Fibroblast of skin of left biceps (primary cell): ENCODE results near the gene PDE4D.
"Not testable (repeated sequence)": the region's sequence is repeated elsewhere in the genome, so short reads cannot be mapped to it uniquely, and the experiment has no call there.

Experiments used
- DNase-seq, 2 experiments: peaks; one replicate each; pipeline ENCODE4 v3.0.0-alpha.2; 2013; ENCODE audit warnings: low read depth in 2 of 2

Gene PDE4D

DNA sequence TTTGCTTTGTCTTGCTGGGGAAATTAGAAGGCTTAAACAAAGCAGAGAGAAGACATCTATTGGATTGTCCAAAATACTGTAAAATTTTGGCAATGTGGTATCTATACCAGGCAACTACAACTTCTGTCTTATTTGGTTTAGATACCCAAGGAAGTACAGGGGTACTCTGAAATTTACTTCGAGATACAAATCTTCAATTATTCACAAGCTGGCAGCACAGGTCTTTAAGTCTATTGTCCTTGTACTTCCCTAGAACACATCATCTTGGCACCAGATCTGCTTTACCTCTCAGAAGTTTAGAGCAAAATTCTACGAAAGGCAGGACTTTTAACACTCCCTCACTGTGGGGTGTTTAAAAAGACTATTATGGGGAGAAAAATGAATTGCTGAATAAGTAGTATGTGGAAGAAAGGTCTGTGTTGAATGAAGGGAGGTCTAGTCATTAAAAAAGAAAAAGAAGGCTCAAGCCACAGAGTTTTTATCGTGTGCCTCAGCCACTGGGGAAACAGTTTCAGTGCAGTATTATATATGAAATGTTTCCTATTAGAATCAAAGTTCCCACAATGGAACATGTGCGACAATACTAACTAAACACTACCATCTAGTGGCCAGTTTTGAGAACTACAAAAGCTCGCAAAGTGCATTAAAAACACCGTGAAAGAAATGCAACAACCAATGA lies 93.7 kb downstream of the PDE4D start:
- no peak for DNase-seq

DNA sequence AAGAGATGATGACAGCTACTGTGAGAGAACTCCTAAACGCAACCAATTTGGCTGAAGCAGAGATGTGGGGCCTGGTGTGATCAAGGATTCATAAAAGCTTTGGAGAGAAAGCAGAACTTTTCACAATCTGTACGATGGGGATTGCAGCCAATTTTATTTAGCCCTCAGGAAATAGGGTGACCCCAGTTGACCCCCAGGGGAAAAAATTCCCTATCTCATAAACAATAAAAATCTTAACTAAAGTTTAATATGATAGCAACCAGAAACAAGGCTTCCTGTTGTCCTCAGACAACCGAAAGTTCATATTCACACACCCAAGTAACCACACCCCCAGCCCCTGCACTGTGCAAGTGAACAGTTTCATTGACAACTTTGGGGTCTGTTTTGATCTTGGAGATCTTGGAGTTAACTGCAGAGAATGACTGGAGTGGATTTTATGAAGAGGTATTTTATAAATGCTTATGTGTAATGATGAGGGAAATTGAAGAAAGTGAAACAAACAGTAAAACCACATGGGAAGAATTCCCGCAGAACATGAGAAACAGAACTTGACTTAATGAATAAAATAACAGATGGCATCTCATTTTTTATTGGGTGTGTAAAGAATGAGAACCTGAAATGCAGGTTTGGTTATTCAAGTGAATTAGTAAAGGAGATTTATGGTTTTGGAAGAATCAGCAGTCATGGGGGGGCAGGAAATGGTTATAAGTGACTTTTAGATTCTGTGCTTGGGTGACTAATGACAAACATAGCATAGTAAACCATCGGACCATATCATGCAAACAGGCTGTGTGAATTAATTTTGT lies 94.5 kb downstream of the PDE4D start:
- DNase-seq = no peak

DNA sequence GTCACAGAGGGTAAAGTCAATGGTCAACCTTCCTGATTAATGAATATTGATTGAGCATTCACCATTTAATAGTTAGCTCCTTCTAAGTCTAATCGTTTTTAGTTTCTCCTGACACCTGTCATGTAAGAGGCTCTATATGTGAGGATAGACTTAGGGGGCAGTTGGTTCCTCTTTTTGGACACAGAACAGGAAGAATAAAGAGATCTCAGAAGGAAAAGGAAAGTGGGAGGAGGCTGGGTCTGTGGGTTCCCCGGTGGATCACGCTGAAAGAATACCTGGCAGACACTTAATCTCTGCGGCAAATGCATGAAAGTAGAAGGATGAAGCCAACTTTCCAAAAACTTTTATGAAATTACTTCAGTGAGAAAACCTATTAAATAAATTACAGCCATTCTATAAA lies 98.4 kb downstream of the PDE4D start:
- no peak for DNase-seq

DNA sequence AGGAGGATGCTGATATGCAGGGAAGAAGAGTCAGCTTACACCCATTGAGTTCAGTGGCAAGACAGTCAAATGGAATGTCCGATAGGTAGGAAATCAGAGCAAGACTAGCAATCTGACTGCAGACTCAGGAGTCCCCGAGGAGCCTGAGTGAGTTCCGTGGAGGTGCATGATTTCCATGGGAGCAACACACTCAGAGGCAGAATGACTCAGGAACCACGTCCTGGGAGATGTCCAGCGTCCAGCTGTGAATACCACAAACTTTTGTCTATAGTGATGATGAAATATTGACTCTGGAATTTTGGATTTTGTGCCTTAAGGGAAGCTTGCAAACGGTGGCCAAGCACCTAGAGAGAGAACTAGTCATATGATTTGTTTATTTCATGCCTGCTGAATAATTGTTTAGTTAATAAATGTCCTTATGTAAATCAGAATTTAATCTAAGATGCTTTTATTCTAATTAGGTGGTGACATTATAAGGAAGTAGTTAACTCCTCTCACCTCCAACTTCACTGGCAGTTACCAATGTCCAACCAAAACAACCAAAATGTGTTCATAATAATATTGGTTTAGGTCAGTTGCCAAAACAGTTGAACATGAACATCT lies 100.4 kb downstream of the PDE4D start:
- DNase-seq = peak; percentile 72 to 79

DNA sequence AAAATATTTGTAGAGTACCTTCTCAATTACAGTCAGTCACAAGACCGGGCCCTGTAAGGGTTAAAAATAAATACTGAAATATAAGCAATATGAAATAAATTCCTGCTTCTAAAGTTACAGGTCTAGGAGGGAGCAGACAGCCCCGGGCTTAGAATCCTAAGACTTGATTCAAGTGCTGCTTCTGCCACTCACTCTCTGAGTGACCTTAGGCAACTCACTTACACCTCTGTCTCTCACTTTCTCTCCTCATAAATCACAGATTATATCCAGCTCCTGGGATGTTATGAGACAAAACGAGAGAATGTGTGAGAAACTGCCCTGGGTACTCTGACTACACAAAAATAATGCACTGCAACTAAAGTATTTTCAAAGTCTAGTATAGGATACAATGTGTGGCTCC lies 101.9 kb downstream of the PDE4D start:
- no peak for DNase-seq

DNA sequence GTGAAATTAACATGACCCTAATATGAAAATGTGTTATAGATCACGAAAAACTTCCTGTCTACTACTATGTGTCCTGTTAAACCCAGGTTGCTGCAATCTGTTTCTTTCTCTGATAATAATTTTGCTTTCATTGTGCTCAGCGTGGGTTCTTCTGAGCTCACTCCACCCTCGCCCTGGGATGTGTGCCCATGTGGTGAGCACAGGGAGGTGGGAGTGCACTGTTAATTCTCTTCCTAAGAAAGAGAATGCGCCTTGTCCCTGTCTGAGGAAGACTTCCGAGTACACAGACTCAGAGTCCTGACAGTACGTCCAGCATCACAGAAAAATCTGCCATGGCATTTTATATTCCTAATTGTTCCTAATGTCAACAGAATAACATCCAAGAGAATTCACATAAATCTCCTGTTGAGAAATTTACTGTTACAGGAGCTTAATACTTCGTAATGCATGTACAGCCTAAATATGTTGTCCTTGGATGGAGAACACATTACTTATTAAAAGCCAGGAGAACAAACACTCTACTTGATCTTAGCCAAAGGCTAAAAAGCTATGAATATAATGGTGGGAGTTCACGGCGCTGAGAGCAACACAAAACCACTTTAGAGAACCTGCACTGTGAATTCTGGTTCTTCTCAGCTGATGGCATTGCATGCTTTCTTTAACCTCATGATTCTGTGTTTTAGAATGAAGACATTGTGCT lies 102.6 kb downstream of the PDE4D start:
- DNase-seq = no peak

DNA sequence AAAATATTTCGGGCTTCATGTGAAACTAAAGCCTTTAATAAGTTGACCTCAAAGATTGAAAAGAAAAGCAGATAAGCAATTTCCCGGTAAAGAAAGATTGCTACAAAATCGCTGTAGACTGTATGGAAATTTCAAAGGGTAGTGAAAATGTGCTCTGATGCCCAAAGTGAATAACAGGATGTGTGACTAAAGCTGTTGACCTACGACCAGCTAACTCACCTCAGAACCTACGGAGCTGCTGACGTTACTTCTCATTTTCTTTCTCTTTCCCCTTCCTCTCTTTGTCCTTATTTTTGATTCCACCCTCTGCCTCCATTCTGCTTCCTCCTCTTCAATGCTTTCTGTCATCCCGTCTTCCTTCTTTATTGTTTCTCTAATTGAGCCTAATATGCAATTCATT lies 103.2 kb downstream of the PDE4D start:
- no peak for DNase-seq

DNA sequence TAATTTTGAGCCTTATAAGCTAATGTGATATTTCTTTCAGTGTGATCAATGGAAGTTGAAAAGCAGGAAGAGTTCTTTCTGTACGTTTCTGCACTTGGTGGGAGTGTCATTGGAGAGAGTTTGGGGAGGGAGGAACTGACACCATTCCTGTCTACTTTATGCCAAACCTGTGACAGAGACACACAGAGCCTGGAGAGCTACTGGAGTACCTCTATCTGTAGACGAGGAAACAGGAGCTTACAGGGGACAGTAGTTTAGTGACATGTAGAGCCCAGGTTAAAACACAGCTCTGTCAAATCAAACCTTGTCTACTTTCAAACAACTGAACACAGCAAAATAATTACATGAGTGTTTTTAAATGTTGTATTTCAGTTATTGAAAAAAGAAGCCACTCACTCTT lies 103.6 kb downstream of the PDE4D start:
- DNase-seq = no peak

DNA sequence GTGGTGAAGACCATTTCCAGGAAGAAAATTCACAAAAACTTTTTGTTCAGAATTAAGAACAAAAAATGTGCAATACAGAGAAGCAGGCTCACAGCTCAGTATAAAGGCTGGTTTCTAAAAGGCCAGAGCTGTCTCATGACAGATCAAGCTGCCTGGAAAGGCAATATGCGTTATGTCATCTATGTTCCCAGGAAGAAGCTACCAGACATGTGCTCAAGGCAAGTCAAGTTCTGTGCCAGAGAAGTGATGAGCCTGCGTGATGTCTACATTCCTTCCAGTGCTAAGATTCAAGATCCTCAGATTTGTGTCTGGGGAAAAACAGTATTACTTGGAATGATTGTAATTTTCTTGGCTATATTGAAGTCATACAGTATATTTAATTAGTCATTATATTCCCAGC lies 104.3 kb downstream of the PDE4D start:
- no peak for DNase-seq

DNA sequence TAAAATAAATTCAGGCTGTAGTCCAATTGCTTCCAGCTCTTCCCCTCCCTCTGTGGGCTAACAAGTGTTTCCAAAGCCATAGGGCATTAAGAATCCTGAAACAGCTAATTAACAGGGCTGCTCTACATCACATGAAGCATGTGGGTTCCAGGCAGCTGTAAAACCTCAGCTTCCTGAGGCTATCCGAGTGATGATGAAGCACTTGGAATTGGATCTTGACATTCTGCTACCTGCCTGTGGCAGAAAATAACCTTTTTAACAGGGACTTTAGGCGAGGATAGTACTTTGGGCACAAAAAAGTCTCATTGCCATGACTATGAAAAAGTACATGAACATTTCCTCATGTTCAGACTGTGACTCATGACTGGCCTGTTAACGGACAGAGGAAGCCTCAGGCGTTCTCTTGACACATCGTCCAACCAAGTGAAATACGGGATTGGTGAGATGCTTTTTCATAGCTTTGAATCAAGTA lies 107.2 kb downstream of the PDE4D start:
- DNase-seq = no peak

DNA sequence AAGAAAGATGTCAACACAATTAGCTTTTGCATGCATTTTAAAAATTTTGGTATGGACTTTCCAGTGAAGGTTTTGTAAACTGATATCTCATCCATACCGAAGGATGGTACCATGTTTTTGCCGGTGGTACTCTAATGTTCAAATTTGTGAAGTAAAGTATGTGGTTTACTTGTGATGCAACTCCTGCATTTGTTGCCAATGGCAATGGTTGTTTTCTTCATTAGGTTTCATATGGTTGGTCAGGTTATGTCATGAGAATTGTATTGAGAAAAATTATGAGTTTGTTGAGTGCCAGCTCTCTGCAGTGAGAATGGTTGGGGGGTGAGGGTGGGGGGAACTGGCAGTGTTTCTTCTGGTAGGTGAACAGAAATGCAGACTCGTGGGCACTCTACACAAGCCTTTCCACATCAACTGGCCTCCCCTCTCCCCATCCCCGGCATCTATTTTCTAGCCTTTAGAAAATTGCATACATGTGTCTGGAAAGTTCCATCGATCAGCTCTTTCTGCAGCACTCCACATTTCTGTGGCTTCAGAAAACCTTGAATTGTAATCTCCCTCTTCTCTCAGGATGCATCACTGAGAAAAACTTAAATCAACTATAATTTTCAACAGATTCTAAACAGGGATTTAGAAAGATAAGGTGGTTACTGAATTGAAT lies 107.7 kb downstream of the PDE4D start:
- no peak for DNase-seq

DNA sequence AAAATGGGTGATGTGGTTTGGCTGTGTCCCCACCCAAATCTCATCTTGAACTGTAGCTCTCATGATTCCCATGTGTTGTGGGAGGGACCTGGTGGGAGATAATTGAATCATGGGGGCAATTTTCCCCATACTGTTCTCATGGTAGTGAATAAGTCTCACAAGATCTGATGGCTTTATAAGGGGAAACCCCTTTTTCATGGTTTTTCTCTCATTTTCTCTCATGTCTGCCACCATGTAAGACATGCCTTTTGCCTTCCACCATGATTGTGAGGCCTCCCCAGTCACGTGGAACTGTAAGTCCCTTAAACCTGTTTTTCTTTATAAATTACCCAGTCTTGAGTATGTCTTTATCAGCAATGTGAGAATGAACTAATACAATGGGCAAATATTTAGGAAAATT lies 108.8 kb downstream of the PDE4D start:
- not testable (repeated sequence) for DNase-seq

DNA sequence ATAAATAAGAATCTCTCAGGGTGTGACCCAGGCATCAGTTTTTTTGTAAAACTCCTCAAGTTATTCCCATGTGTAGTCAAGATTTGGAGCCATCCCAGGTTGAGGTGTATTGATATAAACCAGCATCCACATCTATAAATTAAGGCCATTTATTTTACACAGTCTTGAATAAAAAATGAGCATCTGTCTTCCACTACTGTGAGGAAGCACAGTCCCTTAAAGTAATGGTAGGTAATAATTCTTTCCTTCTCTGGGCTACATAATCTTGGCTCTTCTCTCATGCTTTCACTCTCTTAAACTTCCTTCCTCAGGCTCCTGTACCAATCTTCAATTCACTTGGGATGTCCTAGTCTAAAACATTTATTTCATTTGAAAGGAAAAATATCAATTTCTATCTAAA lies 110.3 kb downstream of the PDE4D start:
- DNase-seq = no peak

DNA sequence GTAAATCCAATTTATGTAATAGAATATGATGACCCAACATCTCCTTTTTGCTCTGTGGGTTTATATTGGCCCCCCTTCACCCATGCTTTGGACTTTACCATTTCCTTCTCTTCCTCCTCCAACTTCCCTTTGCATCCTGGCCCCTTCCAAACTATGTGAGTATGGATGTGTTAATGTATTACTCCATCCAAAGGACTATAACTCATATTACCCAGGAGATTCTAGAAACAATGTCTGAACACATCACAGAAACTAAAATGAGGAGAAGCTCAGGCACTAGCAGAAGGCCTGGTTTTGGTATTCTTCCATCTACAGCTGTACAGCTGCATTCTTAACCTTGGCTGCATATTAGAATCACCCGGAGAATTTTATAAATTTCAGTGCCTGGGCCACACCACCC lies 110.7 kb downstream of the PDE4D start:
- no peak for DNase-seq

DNA sequence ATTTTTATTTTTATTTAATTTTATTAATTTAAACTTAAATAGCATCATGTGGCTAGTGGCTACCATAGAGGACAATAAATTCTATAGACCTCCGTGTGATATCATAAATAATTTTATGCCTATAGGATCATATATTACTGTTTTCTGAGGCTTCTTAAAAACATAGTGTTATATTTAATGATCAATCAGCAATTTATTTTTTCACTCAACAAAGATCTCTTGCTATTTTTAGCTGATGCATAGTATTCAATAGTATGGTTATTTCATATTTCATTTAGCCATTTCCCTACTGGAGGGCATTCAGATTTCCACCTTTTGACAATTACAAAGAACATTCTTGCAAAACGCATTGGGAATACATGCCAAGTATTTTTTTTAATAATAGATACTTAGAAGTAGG lies 114.1 kb downstream of the PDE4D start:
- DNase-seq = no peak

DNA sequence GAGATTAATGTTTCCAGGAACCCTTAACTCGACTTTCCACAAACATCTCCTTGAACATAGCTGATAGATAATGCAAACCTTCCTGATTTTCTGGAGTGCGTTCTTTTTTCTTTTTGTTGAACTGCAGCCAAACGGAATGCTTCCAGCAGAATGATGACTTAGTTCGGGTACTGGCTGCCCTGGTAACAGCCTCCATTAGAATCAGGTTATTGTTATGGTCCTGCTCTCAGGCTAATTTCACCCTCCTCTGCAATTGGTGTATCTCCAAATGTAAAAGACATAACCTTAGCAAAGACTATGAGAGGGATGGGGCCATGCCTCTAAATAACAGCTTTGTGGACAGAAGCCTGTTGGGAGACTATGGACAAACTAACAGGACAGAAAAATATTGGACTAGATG lies 116.5 kb downstream of the PDE4D start:
- no peak for DNase-seq

DNA sequence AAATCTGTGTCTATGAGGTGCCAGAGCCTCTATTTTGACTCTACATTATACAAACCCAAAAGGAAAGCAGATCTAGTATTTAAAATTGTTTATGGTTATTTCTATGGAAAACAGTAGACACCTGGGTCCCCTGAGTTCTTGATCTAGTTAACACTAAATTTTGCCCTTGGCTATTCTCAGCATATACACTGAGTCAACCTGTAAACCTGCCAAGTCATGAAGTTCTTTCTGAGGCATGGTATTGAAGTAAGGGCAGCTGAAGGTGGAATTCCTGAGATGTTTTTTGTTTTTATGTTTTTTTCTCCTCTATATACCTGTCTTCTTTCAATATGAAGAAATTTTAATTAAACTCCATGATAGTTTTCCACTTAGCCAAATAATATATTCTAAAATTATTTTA lies 120.2 kb downstream of the PDE4D start:
- DNase-seq = no peak

DNA sequence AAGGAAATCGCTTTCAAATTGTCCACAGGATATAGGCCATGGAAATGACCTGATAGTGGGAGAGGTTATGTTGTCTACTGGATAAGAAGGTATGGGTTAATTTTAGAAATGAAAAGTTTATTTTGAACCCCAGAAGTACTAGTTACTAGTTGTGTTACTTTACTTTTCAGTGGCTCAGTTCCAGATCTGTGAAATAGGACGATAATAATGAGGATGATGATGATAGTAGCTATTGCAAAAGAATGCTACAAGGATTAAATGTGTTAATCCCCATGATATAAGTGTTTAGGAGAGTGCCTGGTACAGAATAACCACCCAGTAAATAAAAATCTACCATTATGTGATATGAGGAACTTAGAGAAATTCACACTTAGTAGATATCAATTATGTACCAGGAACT lies 120.8 kb downstream of the PDE4D start:
- DNase-seq = no peak

DNA sequence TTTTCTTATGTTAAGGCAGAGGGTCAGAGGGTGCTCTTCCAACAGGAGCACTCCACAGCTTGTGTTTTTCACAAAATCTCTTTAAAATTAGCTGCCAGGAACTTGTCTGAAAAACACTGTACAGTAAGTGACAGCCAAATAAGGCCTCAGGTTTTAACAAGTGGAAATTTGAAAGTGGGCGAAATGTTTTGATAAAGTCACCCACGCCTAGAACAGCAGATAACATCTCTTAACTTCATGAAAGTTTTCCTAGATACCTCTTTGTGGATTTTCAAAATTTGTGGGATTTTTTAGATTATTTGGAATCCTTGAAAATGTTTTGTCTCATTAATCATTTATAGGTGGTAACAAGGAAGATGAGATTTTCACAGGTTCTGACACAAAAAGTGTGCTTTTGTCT lies 121.3 kb downstream of the PDE4D start:
- DNase-seq = no peak

DNA sequence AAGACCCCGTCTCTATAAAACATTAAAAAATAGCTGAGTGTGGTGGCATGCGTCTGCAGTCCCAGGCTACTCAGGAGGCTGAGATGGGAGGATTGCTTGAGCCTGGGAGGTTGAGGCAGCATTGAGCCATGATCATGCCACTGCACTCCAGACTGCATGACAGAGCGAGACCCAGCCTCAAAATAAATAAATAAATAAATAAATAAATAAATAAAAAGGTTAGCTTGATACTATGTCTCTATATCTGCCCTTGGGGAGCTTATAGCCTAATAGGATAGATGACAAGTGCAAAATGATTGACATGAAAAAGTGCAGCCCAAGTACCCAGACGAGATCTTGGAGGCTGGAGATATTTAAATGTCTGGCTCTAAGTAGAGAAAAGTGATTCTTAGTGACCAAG lies 122.6 kb downstream of the PDE4D start:
- no peak for DNase-seq

DNA sequence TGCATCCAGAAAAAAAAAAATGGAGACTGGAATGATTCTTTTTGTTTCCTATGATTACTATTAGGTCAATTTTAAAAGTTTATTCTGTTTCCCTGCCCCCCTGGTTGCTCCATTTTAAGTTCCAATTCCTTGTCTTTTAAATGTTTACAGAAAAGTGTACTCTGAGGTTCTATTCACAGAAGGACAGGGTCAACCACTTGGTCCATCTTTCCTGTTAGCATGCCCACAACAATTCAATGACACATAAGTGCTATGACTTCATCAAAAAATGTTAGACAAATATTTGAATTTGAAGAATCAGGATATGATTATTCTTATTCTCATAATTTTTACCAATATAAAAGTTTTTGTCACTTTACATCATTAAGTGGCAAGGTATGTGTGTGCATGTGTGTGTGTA lies 123.7 kb downstream of the PDE4D start:
- DNase-seq = no peak

DNA sequence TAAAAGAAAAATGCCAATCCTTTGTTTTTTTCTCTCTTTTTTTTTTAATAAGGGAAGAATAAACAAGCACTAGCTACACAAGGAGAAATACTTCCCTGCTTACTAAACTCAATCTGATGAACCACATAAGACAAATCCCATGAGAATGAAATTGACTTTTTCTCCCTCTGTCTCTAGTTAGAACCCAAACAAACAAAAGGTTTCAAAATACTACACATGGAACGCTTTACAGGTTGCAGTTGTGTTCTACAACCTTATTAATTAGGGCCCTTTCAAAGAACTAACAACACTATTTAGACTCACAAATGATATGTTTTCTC lies 124.5 kb downstream of the PDE4D start:
- no peak for DNase-seq
